GM12891 (cell line): ENCODE data around the gene TLX3.

Experiments used
- PAX5 ChIP-seq: IDR thresholded peaks from 2 replicates; pipeline ENCODE4 v1.6.1; 2011; ENCODE audit warnings: low read length, moderate library complexity, mild to moderate bottlenecking; ENCODE audit not compliant: insufficient read depth, severe bottlenecking
- POLR2A ChIP-seq: IDR thresholded peaks from 2 replicates; pipeline ENCODE4 v1.6.1; 2011; ENCODE audit warnings: low read depth, low read length, control low read depth
- POLR2AphosphoS5 ChIP-seq: IDR thresholded peaks from 2 replicates; pipeline ENCODE4 v1.6.1; 2011; ENCODE audit warnings: low read depth, low read length, control low read depth
- POU2F2 ChIP-seq: IDR thresholded peaks from 2 replicates; pipeline ENCODE4 v1.6.1; 2011; ENCODE audit warnings: low read depth, mild to moderate bottlenecking, control low read depth, low read length, moderate library complexity
- SPI1 ChIP-seq: IDR thresholded peaks from 2 replicates; pipeline ENCODE4 v1.6.1; 2011; ENCODE audit warnings: low read depth, low read length, control low read depth
- TAF1 ChIP-seq: IDR thresholded peaks from 2 replicates; pipeline ENCODE4 v1.6.1; 2011; ENCODE audit warnings: low read depth, low read length, control low read depth

DNA sequence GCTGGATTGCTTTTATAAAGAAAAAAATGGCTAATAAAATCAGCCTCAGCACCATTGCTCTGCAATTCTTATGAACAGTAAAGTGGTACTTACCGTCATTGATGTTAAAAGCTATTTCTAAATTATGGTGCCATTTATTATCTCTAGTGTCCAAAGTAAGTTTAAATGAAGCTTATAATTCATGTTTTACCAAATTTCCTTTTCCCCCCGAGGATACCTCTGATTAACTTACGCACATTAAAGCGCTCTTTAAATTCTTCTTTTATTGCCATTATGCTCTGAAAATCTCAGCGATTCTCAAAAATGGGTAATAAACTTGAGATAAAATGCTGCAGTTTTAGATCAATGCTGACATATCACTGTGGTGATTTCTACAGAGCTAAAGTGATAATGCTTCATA lies 13.5 kb downstream of the TLX3 start:
- TF ChIP-seq POLR2AphosphoS5 (no peak), POLR2A (no peak), TAF1 (no peak), SPI1 (no peak), POU2F2 (no peak), PAX5 (no peak)
